Neural progenitor cell (in vitro differentiated cells): ENCODE measurements around the gene EXOSC7.

Experiments used
- EZH2 ChIP-seq: fragments of 200-600 bp; sonication (generic); IDR thresholded peaks from 2 replicates; pipeline ENCODE4 v1.6.1; 2017; ENCODE audit warnings: antibody characterized with exemption, mild to moderate bottlenecking, moderate library complexity
- EZH2phosphoT487 ChIP-seq: fragments of 200-600 bp; sonication (generic); IDR thresholded peaks from 2 replicates; pipeline ENCODE4 v1.6.1; 2017; ENCODE audit warnings: antibody characterized with exemption
- TF ChIP-seq, protein P1 (sequence below): fragments of 200-600 bp; sonication (generic); IDR thresholded peaks from 2 replicates; pipeline ENCODE4 v1.5.1; 2017; ENCODE audit warnings: antibody characterized with exemption, mild to moderate bottlenecking

DNA sequence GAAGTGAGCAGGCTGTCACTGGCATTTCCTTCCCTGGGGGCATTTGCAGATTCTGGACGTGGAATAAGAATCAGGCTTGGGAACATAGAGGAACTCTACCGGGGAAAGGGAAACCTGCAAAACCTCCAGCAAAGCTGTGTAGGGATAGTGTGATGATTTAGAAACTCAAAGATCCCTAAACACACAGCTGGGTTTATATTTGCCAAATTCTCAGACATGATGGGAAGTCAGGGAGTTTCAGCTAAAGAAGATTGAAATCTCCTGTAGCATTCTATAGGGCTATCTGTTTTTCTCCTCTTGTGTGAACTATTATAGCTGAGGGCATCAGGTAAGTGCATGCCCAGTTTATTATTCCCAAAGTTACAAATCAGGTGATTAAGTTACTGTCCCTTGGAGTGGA is 40.9 kb downstream of the EXOSC7 start:
- TF ChIP-seq, protein P1, sequence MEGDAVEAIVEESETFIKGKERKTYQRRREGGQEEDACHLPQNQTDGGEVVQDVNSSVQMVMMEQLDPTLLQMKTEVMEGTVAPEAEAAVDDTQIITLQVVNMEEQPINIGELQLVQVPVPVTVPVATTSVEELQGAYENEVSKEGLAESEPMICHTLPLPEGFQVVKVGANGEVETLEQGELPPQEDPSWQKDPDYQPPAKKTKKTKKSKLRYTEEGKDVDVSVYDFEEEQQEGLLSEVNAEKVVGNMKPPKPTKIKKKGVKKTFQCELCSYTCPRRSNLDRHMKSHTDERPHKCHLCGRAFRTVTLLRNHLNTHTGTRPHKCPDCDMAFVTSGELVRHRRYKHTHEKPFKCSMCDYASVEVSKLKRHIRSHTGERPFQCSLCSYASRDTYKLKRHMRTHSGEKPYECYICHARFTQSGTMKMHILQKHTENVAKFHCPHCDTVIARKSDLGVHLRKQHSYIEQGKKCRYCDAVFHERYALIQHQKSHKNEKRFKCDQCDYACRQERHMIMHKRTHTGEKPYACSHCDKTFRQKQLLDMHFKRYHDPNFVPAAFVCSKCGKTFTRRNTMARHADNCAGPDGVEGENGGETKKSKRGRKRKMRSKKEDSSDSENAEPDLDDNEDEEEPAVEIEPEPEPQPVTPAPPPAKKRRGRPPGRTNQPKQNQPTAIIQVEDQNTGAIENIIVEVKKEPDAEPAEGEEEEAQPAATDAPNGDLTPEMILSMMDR, result no peak
- no peak for TF ChIP-seq EZH2phosphoT487
- TF ChIP-seq EZH2, result no peak
